Erythroblast (primary cell): ENCODE measurements around the gene CTXND1.

Experiments used
- GATA1 ChIP-seq: IDR thresholded peaks from 2 replicates; pipeline ENCODE4 v1.6.1; 2011; ENCODE audit warnings: low read depth, mild to moderate bottlenecking, control low read depth, low read length, moderate library complexity
- POLR2A ChIP-seq: IDR thresholded peaks from 2 replicates; pipeline ENCODE4 v1.6.1; 2011; ENCODE audit warnings: mild to moderate bottlenecking, low read length

- no peak for TF ChIP-seq POLR2A
- no peak for TF ChIP-seq GATA1
Observed at GRCh38 chr15:80186597-80186996, 65.4 kb downstream of the CTXND1 start.
